PC-9 (cell line): Measurements from ENCODE around the gene RAB36. TPM values are rescaled to one million over a fixed set of nuclear protein-coding genes. Genes with fewer than 3 reads are reported as not detected.

Source experiments
- BruUV-seq: library from RNA; stranded (reverse); fragments of 400-500 nt; replicated peaks from 2 replicates; lab custom pipeline; 2021; lab: Mats Ljungman, UMichigan
- CTCF ChIA-PET: fragments of 300-600 bp; sonication (Branson Sonifier 250); formaldehyde crosslinking; loops from one replicate; lab custom pipeline; 2022; ENCODE audit warnings: antibody characterized with exemption; lab: Charles Lee
- POLR2A ChIA-PET: fragments of 300-600 bp; sonication (Branson Sonifier 250); formaldehyde crosslinking; loops from one replicate; lab custom pipeline; 2022; ENCODE audit warnings: antibody characterized with exemption; ENCODE audit not compliant: unreplicated experiment; lab: Charles Lee
- DNase-seq, 2 experiments: peaks; one replicate each; pipeline versions ENCODE4 v3.0.0 to v3.0.0-alpha.2; 2015 to 2022; ENCODE audit warnings: mixed read lengths in 1 of 2
- H2AFZ ChIP-seq: fragments of 200-600 bp; sonication (generic); 2 replicates; pipeline ENCODE4 v1.8.1; 2017; ENCODE audit warnings: antibody characterized with exemption
- H3F3A ChIP-seq: fragments of 200-600 bp; sonication (generic); 2 replicates; pipeline ENCODE4 v1.8.1; 2017; ENCODE audit warnings: antibody characterized with exemption, mild to moderate bottlenecking, low read depth; ENCODE audit not compliant: insufficient read depth
- H3K27ac ChIP-seq: fragments of 200-600 bp; sonication (generic); 2 replicates; pipeline ENCODE4 v1.6.1; 2016; ENCODE audit warnings: mixed run types
- H3K27me3 ChIP-seq: fragments of 200-600 bp; sonication (generic); 2 replicates; pipeline ENCODE4 v1.6.1; 2016; ENCODE audit warnings: low read depth, mixed run types; ENCODE audit not compliant: insufficient read depth
- H3K36me3 ChIP-seq: fragments of 200-600 bp; sonication (generic); 2 replicates; pipeline ENCODE4 v1.6.1; 2016; ENCODE audit warnings: low read depth, mixed run types
- H3K4me1 ChIP-seq: fragments of 200-600 bp; sonication (generic); replicated peaks from 2 replicates; pipeline ENCODE4 v1.6.1; 2016; ENCODE audit warnings: mixed run types; ENCODE audit not compliant: insufficient read depth
- H3K4me2 ChIP-seq: fragments of 200-600 bp; sonication (generic); 2 replicates; pipeline ENCODE4 v1.6.1; 2017; ENCODE audit warnings: mixed run types
- H3K4me3 ChIP-seq: fragments of 200-600 bp; sonication (generic); 2 replicates; pipeline ENCODE4 v1.6.1; 2016; ENCODE audit warnings: mixed run types
- H3K79me2 ChIP-seq: fragments of 200-600 bp; sonication (generic); 2 replicates; pipeline ENCODE4 v1.6.1; 2017; ENCODE audit warnings: low read depth, mixed run types
- H3K9me2 ChIP-seq: fragments of 200-600 bp; sonication (generic); 2 replicates; pipeline ENCODE4 v1.8.1; 2017; ENCODE audit warnings: mild to moderate bottlenecking; ENCODE audit not compliant: insufficient read depth
- H3K9me3 ChIP-seq: fragments of 200-600 bp; sonication (generic); 2 replicates; pipeline ENCODE4 v1.8.1; 2016; ENCODE audit warnings: low read depth; ENCODE audit not compliant: insufficient read depth
- H4K20me1 ChIP-seq: fragments of 200-600 bp; sonication (generic); 2 replicates; pipeline ENCODE4 v1.8.1; 2017; ENCODE audit not compliant: insufficient read depth
- EZH2 ChIP-seq: fragments of 200-600 bp; sonication (generic); IDR thresholded peaks from 2 replicates; pipeline ENCODE4 v1.8.0; 2017; ENCODE audit warnings: antibody characterized with exemption, low read depth
- intact Hi-C: fragments of 100-400 bp; cut with micrococcal nuclease; formaldehyde crosslinking; loops from one replicate; pipeline ENCODE4 v1.10.0; 2022; ENCODE audit not compliant: unreplicated experiment
- total RNA-seq: library from RNA; stranded (reverse); gene quantifications from 2 replicates; pipeline ENCODE4 v1.2.3, GENCODE V29; 2021
- TF ChIP-seq, protein P1 (sequence below): fragments of 200-600 bp; sonication (generic); conservative IDR thresholded peaks from 2 replicates; pipeline ENCODE4 v1.6.1; 2017; ENCODE audit warnings: mixed run types, antibody characterized with exemption, mild to moderate bottlenecking, moderate library complexity

RAB36 gene
- total RNA-seq, 1 experiment from 2014 or later, result 6.8 TPM

DNA sequence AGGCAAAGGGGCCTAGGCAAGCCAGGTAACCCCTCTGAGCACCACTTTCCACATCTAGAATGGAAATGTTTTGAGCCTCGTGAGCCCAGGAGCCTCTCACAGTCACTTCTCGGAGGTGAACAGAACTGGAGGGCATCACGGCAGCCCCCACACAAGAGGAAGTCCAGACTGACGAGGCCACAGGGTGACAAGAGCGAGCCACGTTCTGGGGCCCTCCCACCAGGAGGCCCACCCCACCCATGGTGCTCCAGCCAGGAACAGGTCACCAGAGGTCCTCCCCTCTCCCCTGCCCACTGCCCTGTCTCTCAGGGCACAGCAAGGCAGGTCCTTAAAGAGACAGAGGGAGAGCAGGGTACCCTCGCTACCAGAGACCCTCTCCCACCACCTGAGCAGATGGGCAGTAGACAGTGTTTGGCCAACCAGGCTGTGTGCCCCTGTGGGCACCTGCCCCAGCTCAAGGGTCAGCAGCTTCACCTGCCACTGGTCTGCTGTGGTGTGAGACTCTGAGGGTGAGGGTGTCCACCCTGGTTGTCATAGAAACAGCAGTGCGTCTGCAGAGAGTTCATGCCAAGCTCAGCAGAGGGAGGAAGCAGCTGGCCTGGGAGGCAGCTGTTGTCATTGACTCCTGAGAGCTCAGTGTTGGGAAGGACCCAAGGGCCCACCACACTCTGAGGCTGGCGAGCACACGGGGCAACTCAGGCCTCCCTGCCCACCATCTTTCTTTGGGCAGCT is 34.9 kb upstream of the RAB36 start:
- no TSS peak for BruUV-seq
- intact Hi-C loops, result no loop called here
- H3K27me3 ChIP-seq, result peaks cover 36% of the 10 kb centered on the region
- no peaks in the 10 kb centered on the region for H3K79me2 ChIP-seq
- H3K9me3 ChIP-seq, result no peaks in the 10 kb centered on the region
- no peaks in the 10 kb centered on the region for H3K36me3 ChIP-seq
- H3F3A ChIP-seq, result no peaks in the 10 kb centered on the region
- H3K27ac ChIP-seq, result no peak overlapping the region
- H2AFZ ChIP-seq, result no peak overlapping the region
- POLR2A ChIA-PET, result no interaction called here
- no peak overlapping the region for H3K4me2 ChIP-seq
- H3K9me2 ChIP-seq, result no peaks in the 10 kb centered on the region
- no peaks in the 10 kb centered on the region for H3K4me1 ChIP-seq
- H3K4me3 ChIP-seq, result no peak overlapping the region
- DNase-seq, result no peak
- no peaks in the 10 kb centered on the region for H4K20me1 ChIP-seq
- TF ChIP-seq, protein P1, sequence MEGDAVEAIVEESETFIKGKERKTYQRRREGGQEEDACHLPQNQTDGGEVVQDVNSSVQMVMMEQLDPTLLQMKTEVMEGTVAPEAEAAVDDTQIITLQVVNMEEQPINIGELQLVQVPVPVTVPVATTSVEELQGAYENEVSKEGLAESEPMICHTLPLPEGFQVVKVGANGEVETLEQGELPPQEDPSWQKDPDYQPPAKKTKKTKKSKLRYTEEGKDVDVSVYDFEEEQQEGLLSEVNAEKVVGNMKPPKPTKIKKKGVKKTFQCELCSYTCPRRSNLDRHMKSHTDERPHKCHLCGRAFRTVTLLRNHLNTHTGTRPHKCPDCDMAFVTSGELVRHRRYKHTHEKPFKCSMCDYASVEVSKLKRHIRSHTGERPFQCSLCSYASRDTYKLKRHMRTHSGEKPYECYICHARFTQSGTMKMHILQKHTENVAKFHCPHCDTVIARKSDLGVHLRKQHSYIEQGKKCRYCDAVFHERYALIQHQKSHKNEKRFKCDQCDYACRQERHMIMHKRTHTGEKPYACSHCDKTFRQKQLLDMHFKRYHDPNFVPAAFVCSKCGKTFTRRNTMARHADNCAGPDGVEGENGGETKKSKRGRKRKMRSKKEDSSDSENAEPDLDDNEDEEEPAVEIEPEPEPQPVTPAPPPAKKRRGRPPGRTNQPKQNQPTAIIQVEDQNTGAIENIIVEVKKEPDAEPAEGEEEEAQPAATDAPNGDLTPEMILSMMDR, result no peak
- TF ChIP-seq EZH2, result no peak
- CTCF ChIA-PET, result no interaction called here

DNA sequence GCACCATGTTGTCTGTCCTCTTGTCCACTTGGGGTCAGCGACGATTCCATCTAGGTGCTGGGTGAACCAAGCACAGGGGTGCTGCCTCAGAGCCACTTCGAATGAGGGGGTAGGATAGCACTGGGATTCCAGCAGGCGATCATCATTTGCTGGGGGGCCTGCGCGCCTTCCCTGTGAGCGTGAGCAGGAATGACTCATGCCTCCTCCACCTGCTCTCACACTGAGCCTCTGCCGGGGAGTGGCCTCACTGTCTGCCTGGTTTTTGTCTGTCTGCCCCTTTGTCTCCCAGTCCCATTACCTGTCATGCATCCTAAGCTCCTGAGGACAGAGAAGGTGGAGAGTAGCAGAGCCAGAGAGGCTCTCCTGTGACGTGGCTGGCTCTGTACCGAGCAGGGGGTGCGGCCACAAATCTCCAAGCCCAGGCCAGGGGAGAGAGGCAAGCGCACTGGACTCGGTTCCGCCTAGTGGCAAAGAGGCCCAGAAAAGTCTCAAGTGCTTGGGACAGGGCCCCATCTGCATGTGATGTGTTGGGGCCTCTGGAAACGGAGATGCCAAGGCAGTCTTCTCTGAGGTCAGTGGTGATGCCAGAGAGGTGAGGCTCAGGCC is 34.3 kb upstream of the RAB36 start:
- Histone ChIP-seq H3K27me3 (peaks cover 32% of the 10 kb centered on the region), H3K4me2 (no peak overlapping the region), H3K4me1 (no peaks in the 10 kb centered on the region), H3K79me2 (no peaks in the 10 kb centered on the region), H3K27ac (no peak overlapping the region), H4K20me1 (no peaks in the 10 kb centered on the region), H3K4me3 (no peak overlapping the region), H3F3A (no peaks in the 10 kb centered on the region), H2AFZ (no peak overlapping the region), H3K9me3 (no peaks in the 10 kb centered on the region), H3K36me3 (no peaks in the 10 kb centered on the region), H3K9me2 (no peaks in the 10 kb centered on the region)
- POLR2A ChIA-PET, result no interaction called here
- CTCF ChIA-PET, result no interaction called here
- TF ChIP-seq, protein P1, result no peak
- no peak for TF ChIP-seq EZH2
- DNase-seq, result no peak
- BruUV-seq, result no TSS peak
- intact Hi-C loops, result no loop called here

DNA sequence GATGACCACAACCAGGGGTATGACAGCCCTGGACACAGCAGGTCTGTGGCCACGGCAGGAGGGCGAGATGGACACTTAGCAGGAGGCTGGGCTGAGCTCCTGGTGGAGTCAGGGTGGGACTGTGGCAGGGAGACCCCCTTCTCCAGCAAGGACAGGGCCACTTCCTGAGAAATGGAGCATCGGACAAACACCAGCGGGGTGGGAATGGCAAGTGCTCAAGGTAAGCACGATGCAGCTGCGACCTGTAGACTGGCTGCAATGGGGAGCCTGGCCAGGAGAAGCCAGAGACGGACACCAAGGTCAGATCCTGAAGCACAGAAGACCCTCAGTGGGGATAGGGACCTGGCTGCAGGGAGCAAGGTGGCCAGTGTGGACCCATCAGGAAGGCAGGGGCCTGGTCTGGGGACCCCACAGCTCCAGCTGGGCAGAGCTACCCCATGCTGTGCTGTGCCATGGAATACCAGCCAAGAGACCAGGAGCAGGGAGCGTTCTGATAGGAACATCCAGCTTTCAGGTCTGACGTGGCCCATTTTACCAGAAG is 32.7 kb upstream of the RAB36 start:
- no TSS peak for BruUV-seq
- no peak for DNase-seq
- CTCF ChIA-PET, result no interaction called here

More for the DNA sequence above, 32.7 kb upstream of the RAB36 start:
- H3K9me2 ChIP-seq, result no peaks in the 10 kb centered on the region
- intact Hi-C loops, result no loop called here
- TF ChIP-seq, protein P1, result no peak
- TF ChIP-seq EZH2, result no peak
- H3K79me2 ChIP-seq, result no peaks in the 10 kb centered on the region
- H3K4me3 ChIP-seq, result no peak overlapping the region
- H3K27ac ChIP-seq, result no peak overlapping the region
- no peaks in the 10 kb centered on the region for H3K36me3 ChIP-seq
- H3F3A ChIP-seq, result no peaks in the 10 kb centered on the region
- no peaks in the 10 kb centered on the region for H4K20me1 ChIP-seq
- H3K9me3 ChIP-seq, result no peaks in the 10 kb centered on the region
- POLR2A ChIA-PET, result no interaction called here
- no peak overlapping the region for H2AFZ ChIP-seq
- H3K4me1 ChIP-seq, result no peaks in the 10 kb centered on the region
- no peak overlapping the region for H3K4me2 ChIP-seq
- peaks cover 32% of the 10 kb centered on the region for H3K27me3 ChIP-seq
